GM23338 (cell line): ENCODE results near the gene ZNF142. TPM values are rescaled to one million over a fixed set of nuclear protein-coding genes. Genes with fewer than 3 reads are reported as not detected.

Experiments
- ATAC-seq: fragments of 200-7000 bp; cut with Tn5 transposase; 3 replicates; pipeline ENCODE4 v1.9.1; 2020
- DNase-seq: peaks from one replicate; pipeline ENCODE4 v3.0.0-alpha.2; 2015; ENCODE audit warnings: low spot score
- H2AFZ ChIP-seq: fragments of 200-600 bp; sonication (generic); 2 replicates; pipeline ENCODE4 v1.8.0; 2016; ENCODE audit warnings: antibody characterized with exemption, mild to moderate bottlenecking, moderate library complexity
- H3F3A ChIP-seq: fragments of 200-600 bp; sonication (generic); replicated peaks from 2 replicates; pipeline ENCODE4 v1.8.0; 2017; ENCODE audit warnings: antibody characterized with exemption, mixed run types, low read depth
- H3K27ac ChIP-seq: fragments of 200-600 bp; sonication (generic); 2 replicates; pipeline ENCODE4 v1.6.1; 2016; ENCODE audit warnings: low read depth
- H3K27me3 ChIP-seq: fragments of 200-600 bp; sonication (generic); 2 replicates; pipeline ENCODE4 v1.8.0; 2016; ENCODE audit warnings: mild to moderate bottlenecking, mixed run types, moderate library complexity; ENCODE audit not compliant: insufficient read depth
- H3K36me3 ChIP-seq: fragments of 200-600 bp; sonication (generic); 2 replicates; pipeline ENCODE4 v1.8.0; 2016; ENCODE audit warnings: mild to moderate bottlenecking; ENCODE audit not compliant: insufficient read depth
- H3K4me1 ChIP-seq: fragments of 200-600 bp; sonication (generic); 2 replicates; pipeline ENCODE4 v1.8.0; 2016; ENCODE audit warnings: mild to moderate bottlenecking, moderate library complexity; ENCODE audit not compliant: insufficient read depth
- H3K4me2 ChIP-seq: fragments of 200-600 bp; sonication (generic); 2 replicates; pipeline ENCODE4 v1.7.1; 2017; ENCODE audit warnings: mixed run types
- H3K4me3 ChIP-seq: fragments of 200-600 bp; sonication (generic); 2 replicates; pipeline ENCODE4 v1.6.1; 2016; ENCODE audit warnings: mixed run types
- H3K79me2 ChIP-seq: fragments of 200-600 bp; sonication (generic); replicated peaks from 2 replicates; pipeline ENCODE4 v1.8.0; 2017; ENCODE audit warnings: mild to moderate bottlenecking; ENCODE audit not compliant: insufficient read depth
- H3K9me2 ChIP-seq: fragments of 200-600 bp; sonication (generic); 2 replicates; pipeline ENCODE4 v1.8.0; 2017; ENCODE audit not compliant: insufficient read depth
- H4K20me1 ChIP-seq: fragments of 200-600 bp; sonication (generic); replicated peaks from 2 replicates; pipeline ENCODE4 v1.8.0; 2017; ENCODE audit warnings: mild to moderate bottlenecking; ENCODE audit not compliant: insufficient read depth
- H3K27ac Mint-ChIP-seq: 2 replicates; pipeline ENCODE4 v1.8.0; 2020; ENCODE audit warnings: inconsistent platforms, mild to moderate bottlenecking, moderate library complexity, mixed read lengths
- H3K27me3 Mint-ChIP-seq: 3 replicates; pipeline ENCODE4 v1.8.0; 2022; ENCODE audit warnings: low read depth, mild to moderate bottlenecking, moderate library complexity, mixed read lengths, inconsistent platforms; ENCODE audit not compliant: insufficient read depth, poor library complexity
- H3K36me3 Mint-ChIP-seq: 3 replicates; pipeline ENCODE4 v1.8.0; 2021; ENCODE audit warnings: low read depth, mild to moderate bottlenecking, inconsistent platforms, moderate library complexity, mixed read lengths
- H3K4me1 Mint-ChIP-seq: 3 replicates; pipeline ENCODE4 v1.8.0; 2020; ENCODE audit warnings: mild to moderate bottlenecking, inconsistent platforms, mixed read lengths
- H3K4me3 Mint-ChIP-seq: 3 replicates; pipeline ENCODE4 v1.8.0; 2021; ENCODE audit warnings: moderate library complexity, mild to moderate bottlenecking, inconsistent platforms, mixed read lengths
- H3K9me3 Mint-ChIP-seq: 3 replicates; pipeline ENCODE4 v1.8.0; 2020; ENCODE audit warnings: moderate library complexity, mild to moderate bottlenecking, inconsistent platforms, mixed read lengths
- CREB1 ChIP-seq: fragments of 250-450 bp; sonication (Bioruptor Pico); IDR thresholded peaks from 2 replicates; pipeline ENCODE4 v1.5.0; 2020; ENCODE audit warnings: low read depth, mild to moderate bottlenecking, moderate library complexity
- CTCF ChIP-seq, 2 experiments: fragments of 200-600 bp in 1 of 2; sonication (generic) in 1 of 2; conservative IDR thresholded peaks; 2 replicates each; pipeline versions ENCODE4 v1.5.1 to v1.6.1; 2016 to 2017; ENCODE audit warnings: antibody characterized with exemption in 2 of 2, low read depth in 2 of 2, mild to moderate bottlenecking in 2 of 2, moderate library complexity in 1 of 2
- EZH2 ChIP-seq: fragments of 200-600 bp; sonication (generic); IDR thresholded peaks from one replicate; pipeline ENCODE4 v1.8.0; 2017; ENCODE audit warnings: antibody characterized with exemption, mild to moderate bottlenecking, low read depth; ENCODE audit not compliant: unreplicated experiment
- EZH2phosphoT487 ChIP-seq: fragments of 200-600 bp; sonication (generic); IDR thresholded peaks from one replicate; pipeline ENCODE4 v1.8.1; 2018; ENCODE audit warnings: antibody characterized with exemption; ENCODE audit not compliant: unreplicated experiment
- JUNB ChIP-seq: IDR thresholded peaks from one replicate; pipeline ENCODE4 v1.6.1; 2016; ENCODE audit warnings: antibody characterized with exemption; ENCODE audit not compliant: unreplicated experiment
- NANOG ChIP-seq: IDR thresholded peaks from 2 replicates; pipeline ENCODE4 v1.6.1; 2016; ENCODE audit warnings: antibody characterized with exemption, borderline replicate concordance
- REST ChIP-seq: IDR thresholded peaks from one replicate; pipeline ENCODE4 v1.6.1; 2018; ENCODE audit warnings: antibody characterized with exemption; ENCODE audit not compliant: unreplicated experiment
- STAT1 ChIP-seq: IDR thresholded peaks from one replicate; pipeline ENCODE4 v1.6.1; 2016; ENCODE audit warnings: antibody characterized with exemption; ENCODE audit not compliant: unreplicated experiment
- ZNF114 ChIP-seq: fragments of 250-450 bp; sonication (Bioruptor Pico); IDR thresholded peaks from 2 replicates; pipeline ENCODE4 v1.5.0; 2020; ENCODE audit warnings: mild to moderate bottlenecking, moderate library complexity
- ZNF331 ChIP-seq: fragments of 250-450 bp; sonication (Bioruptor Pico); IDR thresholded peaks from 2 replicates; pipeline ENCODE4 v1.5.0; 2020; ENCODE audit warnings: low read depth, mild to moderate bottlenecking, moderate library complexity
- ZNF462 ChIP-seq: fragments of 250-450 bp; sonication (Bioruptor Pico); IDR thresholded peaks from 2 replicates; pipeline ENCODE4 v1.5.0; 2020; ENCODE audit warnings: mild to moderate bottlenecking, moderate library complexity
- polyA plus RNA-seq: library from polyadenylated mRNA; unstranded; fragments of >200 nt; fragmentation: Nextera tagmentation; extraction: Ambion mirVana; gene quantifications from 2 replicates; pipeline ENCODE4 v1.2.1, GENCODE V29; 2016
- total RNA-seq: library from RNA; depleted of rRNA; stranded (reverse); fragments of >200 nt; shearing (Covaris generic); gene quantifications from 2 replicates; pipeline ENCODE4 v1.2.3, GENCODE V29; 2014

ZNF142 gene
- total and polyA plus RNA-seq, 2 experiments from 2014 or later, result 14.9 to 32.8 TPM

GRCh38 chr2:218642121-218642656 is 17.2 kb downstream of the ZNF142 start:
- H3K27me3 Mint-ChIP-seq, result peaks cover 3% of the 10 kb centered on the region
- H3K36me3 Mint-ChIP-seq, result peaks cover 78% of the 10 kb centered on the region
- Histone ChIP-seq H3F3A (no peaks in the 10 kb centered on the region), H3K79me2 (no peaks in the 10 kb centered on the region), H3K27ac (no peak overlapping the region), H3K36me3 (peaks cover 25% of the 10 kb centered on the region; the same call in 1 of the 2 replicates), H3K9me2 (no peaks in the 10 kb centered on the region), H3K27me3 (no peaks in the 10 kb centered on the region), H3K4me3 (no peak overlapping the region), H3K4me1 (no peaks in the 10 kb centered on the region), H2AFZ (no peak overlapping the region), H3K4me2 (no peak overlapping the region), H4K20me1 (peaks cover 10% of the 10 kb centered on the region)
- ATAC-seq, result no peak
- H3K4me3 Mint-ChIP-seq, result no peak overlapping the region
- H3K4me1 Mint-ChIP-seq, result no peaks in the 10 kb centered on the region
- no peak for DNase-seq
- H3K9me3 Mint-ChIP-seq, result no peaks in the 10 kb centered on the region
- TF ChIP-seq EZH2 (no peak), CREB1 (CRISPR knock-in tag) (no peak), JUNB (no peak), EZH2phosphoT487 (no peak), REST (no peak), CTCF (conservative IDR thresholded peaks at IDR 0.05; ENCODE audit: low read depth in 2 of 2) (no peak), ZNF462 (CRISPR knock-in tag) (no peak), ZNF114 (no peak), ZNF331 (no peak), STAT1 (no peak), NANOG (no peak)
- H3K27ac Mint-ChIP-seq, result no peak overlapping the region
